ENCODE measurements around the gene NAT16. TPM values are rescaled to one million over a fixed set of nuclear protein-coding genes. Genes with fewer than 3 reads are reported as not detected.
A peak's percentile ranks its signal among the peaks of the same experiment; 100 is the strongest.

Gene NAT16
- total and polyA plus RNA-seq, 9 of the 15 experiments (the other 6 are each of a cell fraction or from before 2014, with no cell fraction given): 0.04 TPM; not detected in 8

DNA sequence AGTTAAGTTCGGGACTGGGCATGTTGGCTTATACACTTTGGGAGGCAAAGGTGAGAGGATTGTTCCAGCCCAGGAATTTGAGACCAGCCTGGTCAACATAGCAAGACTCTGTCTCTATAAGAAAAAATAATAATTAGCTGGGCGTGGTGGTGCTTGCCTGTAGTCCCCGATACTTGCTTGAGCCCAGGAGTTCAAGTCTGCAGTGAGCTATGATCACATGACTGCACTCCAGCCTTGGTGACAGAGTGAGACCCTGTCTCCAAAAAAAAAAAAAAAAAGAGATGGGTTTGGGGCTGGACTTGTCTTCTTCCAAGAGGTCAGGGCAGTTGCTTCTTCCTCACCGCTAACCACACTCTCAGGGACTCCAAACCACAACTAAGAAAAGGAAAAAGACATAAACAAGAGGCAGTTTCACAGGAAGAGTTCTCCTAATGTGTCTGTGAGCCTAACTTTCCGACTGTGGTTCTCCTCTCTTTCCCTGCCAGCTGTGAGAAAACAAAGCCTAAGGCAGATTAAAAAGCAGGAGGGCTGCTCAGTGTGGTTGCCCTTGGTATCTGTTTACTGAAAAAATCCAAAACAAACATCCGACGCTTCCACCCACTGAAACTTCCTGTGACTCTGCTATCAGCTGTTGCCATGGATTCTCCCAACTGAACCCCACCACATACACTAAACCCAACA, 55.6 kb downstream of the NAT16 start (continued):
- TF ChIP-seq, protein P1, sequence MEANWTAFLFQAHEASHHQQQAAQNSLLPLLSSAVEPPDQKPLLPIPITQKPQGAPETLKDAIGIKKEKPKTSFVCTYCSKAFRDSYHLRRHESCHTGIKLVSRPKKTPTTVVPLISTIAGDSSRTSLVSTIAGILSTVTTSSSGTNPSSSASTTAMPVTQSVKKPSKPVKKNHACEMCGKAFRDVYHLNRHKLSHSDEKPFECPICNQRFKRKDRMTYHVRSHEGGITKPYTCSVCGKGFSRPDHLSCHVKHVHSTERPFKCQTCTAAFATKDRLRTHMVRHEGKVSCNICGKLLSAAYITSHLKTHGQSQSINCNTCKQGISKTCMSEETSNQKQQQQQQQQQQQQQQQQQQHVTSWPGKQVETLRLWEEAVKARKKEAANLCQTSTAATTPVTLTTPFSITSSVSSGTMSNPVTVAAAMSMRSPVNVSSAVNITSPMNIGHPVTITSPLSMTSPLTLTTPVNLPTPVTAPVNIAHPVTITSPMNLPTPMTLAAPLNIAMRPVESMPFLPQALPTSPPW (CRISPR knock-in tag; IDR thresholded peaks at IDR 0.05): peak; percentile 28; the same call in 1 of the 2 replicates
- TF ChIP-seq ZC3H4 (CRISPR knock-in tag; IDR thresholded peaks at IDR 0.05; ENCODE audit: borderline replicate concordance) (no peak), ZNF121 (CRISPR knock-in tag; conservative IDR thresholded peaks at IDR 0.05) (no peak), EHMT2 (IDR thresholded peaks at IDR 0.05) (no peak), POLR2AphosphoS5 (IDR thresholded peaks at IDR 0.05; ENCODE audit: control insufficient read depth, insufficient read depth, low read depth, low read length) (no peak), KAT7 (CRISPR knock-in tag; IDR thresholded peaks at IDR 0.05; ENCODE audit: borderline replicate concordance) (no peak), FOXK1 (CRISPR knock-in tag; IDR thresholded peaks at IDR 0.05; ENCODE audit: borderline replicate concordance) (no peak), TAF1 (IDR thresholded peaks at IDR 0.05; ENCODE audit: control insufficient read depth, extremely low read depth, insufficient read depth, low read length, severe bottlenecking) (no peak), SMAD4 (CRISPR knock-in tag; conservative IDR thresholded peaks at IDR 0.05) (no peak), ARID1B (IDR thresholded peaks at IDR 0.05) (peak; percentile 29; the same call in 1 of the 2 replicates), CBFA2T3 (IDR thresholded peaks at IDR 0.05) (no peak), FOXA3 (CRISPR knock-in tag; conservative IDR thresholded peaks at IDR 0.05 in 1 of 2, IDR thresholded peaks at IDR 0.05 in 1 of 2) (peak in 1 of 2 experiments; percentile 43; a peak in 1 of 4 replicates), SRSF7 (optimal IDR thresholded peaks at IDR 0.05; ENCODE audit: low read depth, low read length) (no peak), POLR2AphosphoS2 (IDR thresholded peaks at IDR 0.05; ENCODE audit: low read length) (no peak), ZNF644 (tag; IDR thresholded peaks at IDR 0.05; ENCODE audit: low read depth) (peak; percentile 55; the same call in 1 of the 2 replicates), ZNF384 (IDR thresholded peaks at IDR 0.05; ENCODE audit: low read depth, low read length) (0 out of 2 replicates have a peak, but pooled peaks have one; percentile 36), RBBP5 (IDR thresholded peaks at IDR 0.05; ENCODE audit: borderline replicate concordance, insufficient read depth, low read length, poor library complexity, severe bottlenecking) (peak; percentile 31), RCOR1 (IDR thresholded peaks at IDR 0.05; ENCODE audit: borderline replicate concordance in 1 of 2, low read depth in 2 of 2, low read length in 2 of 2) (no peak), ZNF175 (CRISPR knock-in tag; IDR thresholded peaks at IDR 0.05; ENCODE audit: low read depth) (peak; percentile 68; the same call in 1 of the 2 replicates), MAFG (tag; conservative IDR thresholded peaks at IDR 0.05) (no peak), KLF10 (CRISPR knock-in tag; IDR thresholded peaks at IDR 0.05) (no peak), SMAD2 (IDR thresholded peaks at IDR 0.05; ENCODE audit: low read depth, low read length) (no peak)
- TF ChIP-seq, protein P2, sequence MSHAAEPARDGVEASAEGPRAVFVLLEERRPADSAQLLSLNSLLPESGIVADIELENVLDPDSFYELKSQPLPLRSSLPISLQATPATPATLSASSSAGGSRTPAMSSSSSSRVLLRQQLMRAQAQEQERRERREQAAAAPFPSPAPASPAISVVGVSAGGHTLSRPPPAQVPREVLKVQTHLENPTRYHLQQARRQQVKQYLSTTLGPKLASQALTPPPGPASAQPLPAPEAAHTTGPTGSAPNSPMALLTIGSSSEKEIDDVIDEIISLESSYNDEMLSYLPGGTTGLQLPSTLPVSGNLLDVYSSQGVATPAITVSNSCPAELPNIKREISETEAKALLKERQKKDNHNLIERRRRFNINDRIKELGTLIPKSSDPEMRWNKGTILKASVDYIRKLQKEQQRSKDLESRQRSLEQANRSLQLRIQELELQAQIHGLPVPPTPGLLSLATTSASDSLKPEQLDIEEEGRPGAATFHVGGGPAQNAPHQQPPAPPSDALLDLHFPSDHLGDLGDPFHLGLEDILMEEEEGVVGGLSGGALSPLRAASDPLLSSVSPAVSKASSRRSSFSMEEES (CRISPR knock-in tag; IDR thresholded peaks at IDR 0.05): peak; percentile 82
- TF ChIP-seq, protein P3, sequence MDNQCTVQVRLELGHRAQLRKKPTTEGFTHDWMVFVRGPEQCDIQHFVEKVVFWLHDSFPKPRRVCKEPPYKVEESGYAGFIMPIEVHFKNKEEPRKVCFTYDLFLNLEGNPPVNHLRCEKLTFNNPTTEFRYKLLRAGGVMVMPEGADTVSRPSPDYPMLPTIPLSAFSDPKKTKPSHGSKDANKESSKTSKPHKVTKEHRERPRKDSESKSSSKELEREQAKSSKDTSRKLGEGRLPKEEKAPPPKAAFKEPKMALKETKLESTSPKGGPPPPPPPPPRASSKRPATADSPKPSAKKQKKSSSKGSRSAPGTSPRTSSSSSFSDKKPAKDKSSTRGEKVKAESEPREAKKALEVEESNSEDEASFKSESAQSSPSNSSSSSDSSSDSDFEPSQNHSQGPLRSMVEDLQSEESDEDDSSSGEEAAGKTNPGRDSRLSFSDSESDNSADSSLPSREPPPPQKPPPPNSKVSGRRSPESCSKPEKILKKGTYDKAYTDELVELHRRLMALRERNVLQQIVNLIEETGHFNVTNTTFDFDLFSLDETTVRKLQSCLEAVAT (IDR thresholded peaks at IDR 0.05): peak in 1 of 2 experiments; percentile 34; a peak in 1 of 4 replicates
